GM21381 (cell line): ENCODE measurements around the gene TNNT1.
A peak's percentile ranks its signal among the peaks of the same experiment; 100 is the strongest.
"Not testable (repeated sequence)": the region's sequence is repeated elsewhere in the genome, so short reads cannot be mapped to it uniquely, and the experiment has no call there.

Source experiments
- ATAC-seq: cut with Tn5 transposase; IDR thresholded peaks from one replicate; pipeline ENCODE4 v1.9.1; 2021; ENCODE audit warnings: mild to moderate bottlenecking, moderate library complexity; ENCODE audit not compliant: unreplicated experiment

The TNNT1 gene

GRCh38 chr19:55171440-55171839, 22.4 kb upstream of the TNNT1 start:
- ATAC-seq, result no peak

GRCh38 chr19:55169136-55169535, 20.1 kb upstream of the TNNT1 start:
- no peak for ATAC-seq

GRCh38 chr19:55166530-55167268, 17.7 kb upstream of the TNNT1 start, which contains the start of gene DNAAF3:
TSS of gene DNAAF3 (minus strand) at chr19:55166613. CDS start at chr19:55166413, 200 bp downstream.
- peak; percentile 87 for ATAC-seq

GRCh38 chr19:55165952-55166529, 17.0 kb upstream of the TNNT1 start:
- peak; percentile 27 for ATAC-seq

- ATAC-seq, result no peak
Observed at GRCh38 chr19:55161571-55162322, 12.7 kb upstream of the TNNT1 start.

GRCh38 chr19:55160986-55161365, 12.0 kb upstream of the TNNT1 start:
- no peak for ATAC-seq

- ATAC-seq, result no peak
Observed at GRCh38 chr19:55160128-55160985, 11.4 kb upstream of the TNNT1 start.

GRCh38 chr19:55158848-55159749, 10.1 kb upstream of the TNNT1 start:
- no peak for ATAC-seq

- no peak for ATAC-seq
Observed at GRCh38 chr19:55158423-55158822, 9.4 kb upstream of the TNNT1 start.

GRCh38 chr19:55157064-55157908, 8.3 kb upstream of the TNNT1 start, which contains the start of gene TNNI3:
TSS of gene TNNI3 (minus strand) at chr19:55157732. CDS start at chr19:55157589, 143 bp downstream.
- no peak for ATAC-seq

GRCh38 chr19:55156202-55157063, 7.4 kb upstream of the TNNT1 start:
- ATAC-seq, result no peak

- not testable (repeated sequence) for ATAC-seq
Observed at GRCh38 chr19:55155784-55156183, 6.8 kb upstream of the TNNT1 start.

- ATAC-seq, result no peak
Observed at GRCh38 chr19:55153652-55154264, 4.8 kb upstream of the TNNT1 start.

- no peak for ATAC-seq
Observed at GRCh38 chr19:55152017-55152416, 3.0 kb upstream of the TNNT1 start.

GRCh38 chr19:55147545-55148251, 1.3 kb downstream of the TNNT1 start:
- ATAC-seq, result no peak

- no peak for ATAC-seq
Observed at GRCh38 chr19:55146705-55147273, 2.2 kb downstream of the TNNT1 start.
